GM19043 (cell line): ENCODE results near the gene CAV2.

Experiments
- ATAC-seq: cut with Tn5 transposase; IDR thresholded peaks from one replicate; pipeline ENCODE4 v1.9.1; 2021; ENCODE audit warnings: low read depth; ENCODE audit not compliant: unreplicated experiment

The CAV2 gene

GRCh38 chr7:116543664-116544063 lies 44.1 kb downstream of the CAV2 start:
- no peak for ATAC-seq

- no peak for ATAC-seq
Measured at GRCh38 chr7:116544487-116544886, 44.9 kb downstream of the CAV2 start.

GRCh38 chr7:116545411-116545993 lies 46.0 kb downstream of the CAV2 start:
- no peak for ATAC-seq

- no peak for ATAC-seq
Measured at GRCh38 chr7:116546054-116546453, 46.5 kb downstream of the CAV2 start.

- no peak for ATAC-seq
Measured at GRCh38 chr7:116546916-116547315, 47.4 kb downstream of the CAV2 start.

- no peak for ATAC-seq
Measured at GRCh38 chr7:116547347-116547746, 47.8 kb downstream of the CAV2 start.

- peak; percentile 88 for ATAC-seq
Measured at GRCh38 chr7:116548506-116548905, 49.0 kb downstream of the CAV2 start.

- no peak for ATAC-seq
Measured at GRCh38 chr7:116549370-116549769, 49.8 kb downstream of the CAV2 start.

GRCh38 chr7:116551692-116552091 lies 52.2 kb downstream of the CAV2 start:
- ATAC-seq: no peak

GRCh38 chr7:116552602-116553001 lies 53.1 kb downstream of the CAV2 start:
- no peak for ATAC-seq

- no peak for ATAC-seq
Measured at GRCh38 chr7:116553168-116553964, 53.8 kb downstream of the CAV2 start.

GRCh38 chr7:116554436-116554835 lies 54.9 kb downstream of the CAV2 start:
- no peak for ATAC-seq

GRCh38 chr7:116554911-116555310 lies 55.4 kb downstream of the CAV2 start:
- ATAC-seq: no peak

- ATAC-seq: no peak
Measured at GRCh38 chr7:116557066-116557585, 57.6 kb downstream of the CAV2 start.

GRCh38 chr7:116557901-116558300 lies 58.4 kb downstream of the CAV2 start:
- ATAC-seq: no peak
